Activated T-helper 1 cell treated with anti-CD3 and anti-CD28 coated beads, Interleukin-12 subunit alpha, Interleukin-12 subunit beta, Interleukin-2, Interleukin-4 antibody, amounts not matched to agents 30 ng/mL and 10 ng/mL and 1 ng/mL, durations not matched to agents 14 hours and 24 hours and 36 hours (primary cell): Measurements from ENCODE around the gene FAM124A. TPM values are rescaled to one million over a fixed set of nuclear protein-coding genes. Genes with fewer than 3 reads are reported as not detected.
"Not testable (repeated sequence)": the region's sequence is repeated elsewhere in the genome, so short reads cannot be mapped to it uniquely, and the experiment has no call there.

Experiments
- DNase-seq: peaks from one replicate; pipeline ENCODE4 v3.0.0; 2021; ENCODE audit warnings: low spot score
- H3K27ac Mint-ChIP-seq: one replicate; pipeline ENCODE4 v1.8.0; 2021; ENCODE audit warnings: mild to moderate bottlenecking, mixed read lengths
- H3K27me3 Mint-ChIP-seq: one replicate; pipeline ENCODE4 v1.8.0; 2022; ENCODE audit warnings: mild to moderate bottlenecking, moderate library complexity, mixed read lengths; ENCODE audit not compliant: insufficient read depth
- H3K36me3 Mint-ChIP-seq: one replicate; pipeline ENCODE4 v1.8.0; 2021; ENCODE audit warnings: low read depth, mixed read lengths
- H3K4me1 Mint-ChIP-seq: one replicate; pipeline ENCODE4 v1.8.0; 2021; ENCODE audit warnings: low read depth, mixed read lengths
- H3K4me3 Mint-ChIP-seq: one replicate; pipeline ENCODE4 v1.8.0; 2021; ENCODE audit warnings: mild to moderate bottlenecking, moderate library complexity, mixed read lengths
- H3K9me3 Mint-ChIP-seq: one replicate; pipeline ENCODE4 v1.8.0; 2021; ENCODE audit warnings: mixed read lengths
- intact Hi-C: fragments of 100-400 bp; cut with micrococcal nuclease; formaldehyde crosslinking; loops from one replicate; pipeline ENCODE4 v1.15.1; 2024
- total RNA-seq: library from RNA; stranded (reverse); gene quantifications from 2 replicates; pipeline ENCODE4 v1.2.3, GENCODE V29; 2022

Gene FAM124A
- total RNA-seq, 1 donor from 2014 or later = 0.67 TPM

DNA sequence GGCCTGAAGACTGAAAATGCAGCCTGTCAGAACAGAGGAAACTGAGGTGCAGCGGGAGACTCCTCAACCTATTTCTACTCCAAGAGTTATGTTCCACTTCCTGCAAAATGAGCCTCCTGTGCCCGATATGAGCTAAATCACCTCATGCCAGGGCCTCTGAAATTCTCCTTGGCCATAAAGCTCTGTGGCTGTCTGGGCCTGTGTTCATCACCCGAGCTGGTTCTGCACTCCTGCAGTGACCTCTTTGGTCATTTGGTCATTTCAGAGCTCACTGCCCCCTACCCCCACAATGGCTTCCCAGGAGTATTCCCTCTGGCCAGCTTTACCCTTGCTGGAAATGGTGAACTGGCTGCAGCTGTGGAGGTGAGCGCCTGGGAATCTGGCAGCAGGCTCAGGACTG, 65.6 kb downstream of the FAM124A start:
- Mint-ChIP-seq H3K9me3 (no peaks in the 10 kb centered on the region), H3K36me3 (no peaks in the 10 kb centered on the region), H3K4me1 (peaks cover 20% of the 10 kb centered on the region), H3K27me3 (peaks cover 3% of the 10 kb centered on the region), H3K27ac (no peak overlapping the region), H3K4me3 (no peak overlapping the region)
- DNase-seq = no peak
- intact Hi-C loops = loop anchor here (2.0 to 5.0 kb wide), 2 partner anchors 67 to 510 kb away; no protein-coding TSS in a partner anchor

- DNase-seq, H3K9me3 Mint-ChIP-seq, H3K4me3 Mint-ChIP-seq, H3K27ac Mint-ChIP-seq, H3K27me3 Mint-ChIP-seq, H3K36me3 Mint-ChIP-seq: not testable (repeated sequence)
- peaks cover 19% of the 10 kb centered on the region for H3K4me1 Mint-ChIP-seq
- intact Hi-C loops = loop anchor here (5.0 kb wide), 1 partner anchor 509 kb away; no protein-coding TSS in a partner anchor
Observed at GRCh38 chr13:51288254-51288653, 66.1 kb downstream of the FAM124A start.

GRCh38 chr13:51291341-51291740, 69.1 kb downstream of the FAM124A start:
- Mint-ChIP-seq H3K27me3 (peaks cover 7% of the 10 kb centered on the region), H3K9me3 (no peaks in the 10 kb centered on the region), H3K36me3 (no peaks in the 10 kb centered on the region), H3K4me3 (no peak overlapping the region), H3K4me1 (peaks cover 3% of the 10 kb centered on the region), H3K27ac (no peak overlapping the region)
- intact Hi-C loops = no loop called here
- no peak for DNase-seq

DNA sequence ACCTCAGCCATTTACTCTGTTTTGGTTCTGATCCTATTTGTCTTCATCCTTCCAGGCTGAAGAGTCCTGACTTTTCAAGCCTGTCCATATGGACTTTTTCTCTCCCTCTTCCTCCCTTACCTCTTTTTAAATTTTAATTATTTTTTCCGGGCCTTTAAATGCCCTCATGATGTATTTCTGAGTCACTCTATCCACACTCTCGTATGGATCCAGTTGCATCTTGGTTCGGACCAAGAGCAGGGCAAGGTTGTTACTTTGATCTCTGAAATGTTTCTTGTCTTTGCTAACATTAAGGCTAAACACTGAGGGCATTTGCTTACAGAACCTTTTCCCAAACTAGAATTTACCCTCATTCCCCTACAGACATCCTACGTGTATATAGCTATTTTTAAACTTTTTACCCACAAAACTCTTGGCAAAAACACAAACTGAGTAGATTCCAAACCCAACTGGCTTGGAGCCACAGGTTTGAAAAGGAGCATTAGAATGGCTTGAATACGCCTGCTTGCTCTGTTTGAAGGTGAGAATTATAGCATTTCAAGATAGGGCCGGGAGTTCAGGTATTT, 69.9 kb downstream of the FAM124A start:
- no peak overlapping the region for H3K4me3 Mint-ChIP-seq
- H3K36me3 Mint-ChIP-seq = no peaks in the 10 kb centered on the region
- no peaks in the 10 kb centered on the region for H3K9me3 Mint-ChIP-seq
- no peaks in the 10 kb centered on the region for H3K4me1 Mint-ChIP-seq
- H3K27ac Mint-ChIP-seq = no peak overlapping the region
- peaks cover 7% of the 10 kb centered on the region for H3K27me3 Mint-ChIP-seq
- intact Hi-C loops = no loop called here
- DNase-seq = no peak

- Mint-ChIP-seq H3K36me3 (no peaks in the 10 kb centered on the region), H3K4me1 (no peaks in the 10 kb centered on the region), H3K27ac (no peak overlapping the region), H3K4me3 (no peak overlapping the region), H3K9me3 (no peaks in the 10 kb centered on the region), H3K27me3 (peaks cover 4% of the 10 kb centered on the region)
- intact Hi-C loops = no loop called here
- no peak for DNase-seq
Observed at GRCh38 chr13:51297556-51297955, 75.4 kb downstream of the FAM124A start.

GRCh38 chr13:51298812-51299211, 76.6 kb downstream of the FAM124A start:
- intact Hi-C loops = no loop called here

DNA sequence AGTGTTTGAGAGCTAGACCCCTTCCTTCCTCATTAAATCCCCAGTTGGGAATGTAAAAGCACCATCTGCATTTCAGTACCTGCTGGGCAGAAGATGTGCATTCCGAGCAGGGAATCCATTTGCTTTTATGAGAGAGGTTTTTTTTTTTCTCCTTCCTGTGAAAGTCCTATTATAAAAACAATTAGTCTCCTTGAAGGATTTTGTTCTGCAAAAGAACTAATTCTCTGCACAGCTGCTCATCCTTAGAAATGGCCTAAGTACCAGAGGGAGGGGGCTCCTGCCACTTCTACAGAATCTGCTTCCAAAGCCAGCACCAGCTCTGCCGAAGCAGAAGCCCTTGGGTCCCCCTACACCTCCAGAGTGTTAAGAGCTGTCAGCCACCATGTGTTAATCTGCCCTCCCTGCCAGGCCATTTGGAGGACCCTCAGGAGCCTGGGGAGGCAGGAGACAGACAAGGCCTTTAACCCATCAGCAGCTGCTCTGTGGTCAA, 80.9 kb downstream of the FAM124A start:
- H3K4me3 Mint-ChIP-seq = no peak overlapping the region
- intact Hi-C loops = no loop called here
- no peaks in the 10 kb centered on the region for H3K27me3 Mint-ChIP-seq
- H3K9me3 Mint-ChIP-seq = no peaks in the 10 kb centered on the region
- H3K27ac Mint-ChIP-seq = no peak overlapping the region
- no peaks in the 10 kb centered on the region for H3K4me1 Mint-ChIP-seq
- H3K36me3 Mint-ChIP-seq = no peaks in the 10 kb centered on the region
- no peak for DNase-seq

More at GRCh38 chr13:51298812-51299211, 76.6 kb downstream of the FAM124A start:
- DNase-seq = no peak
- Mint-ChIP-seq H3K36me3 (no peaks in the 10 kb centered on the region), H3K27ac (no peak overlapping the region), H3K9me3 (no peaks in the 10 kb centered on the region), H3K27me3 (peaks cover 2% of the 10 kb centered on the region), H3K4me1 (no peaks in the 10 kb centered on the region), H3K4me3 (no peak overlapping the region)

DNA sequence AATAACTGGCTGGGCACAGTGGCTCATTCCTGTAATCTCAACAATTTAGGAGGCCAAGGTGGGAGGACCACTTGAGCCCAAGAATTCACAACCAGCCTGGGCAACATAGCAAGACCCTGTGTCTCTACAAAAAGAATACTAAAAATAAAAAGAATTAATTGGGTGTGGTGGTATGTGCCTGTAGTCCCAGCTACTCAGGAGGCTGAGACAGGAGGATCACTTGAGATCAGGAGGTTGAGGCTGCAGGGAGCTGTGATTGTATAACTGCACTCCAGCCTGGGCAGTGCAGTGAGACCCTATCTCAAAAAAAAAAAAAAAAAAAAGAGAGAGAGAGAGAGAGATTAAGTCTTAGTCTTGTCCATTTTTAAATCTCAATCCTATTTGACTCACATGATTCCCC, 81.7 kb downstream of the FAM124A start:
- no peaks in the 10 kb centered on the region for H3K36me3 Mint-ChIP-seq
- no peaks in the 10 kb centered on the region for H3K27me3 Mint-ChIP-seq
- no peak overlapping the region for H3K27ac Mint-ChIP-seq
- intact Hi-C loops = no loop called here
- no peaks in the 10 kb centered on the region for H3K4me1 Mint-ChIP-seq
- no peak for DNase-seq
- no peak overlapping the region for H3K4me3 Mint-ChIP-seq
- H3K9me3 Mint-ChIP-seq = no peaks in the 10 kb centered on the region

GRCh38 chr13:51305271-51305967, 83.2 kb downstream of the FAM124A start:
- Mint-ChIP-seq H3K36me3 (no peaks in the 10 kb centered on the region), H3K27ac (no peak overlapping the region), H3K4me3 (no peak overlapping the region), H3K9me3 (no peaks in the 10 kb centered on the region), H3K4me1 (no peaks in the 10 kb centered on the region), H3K27me3 (no peaks in the 10 kb centered on the region)
- intact Hi-C loops = no loop called here
- DNase-seq = no peak

DNA sequence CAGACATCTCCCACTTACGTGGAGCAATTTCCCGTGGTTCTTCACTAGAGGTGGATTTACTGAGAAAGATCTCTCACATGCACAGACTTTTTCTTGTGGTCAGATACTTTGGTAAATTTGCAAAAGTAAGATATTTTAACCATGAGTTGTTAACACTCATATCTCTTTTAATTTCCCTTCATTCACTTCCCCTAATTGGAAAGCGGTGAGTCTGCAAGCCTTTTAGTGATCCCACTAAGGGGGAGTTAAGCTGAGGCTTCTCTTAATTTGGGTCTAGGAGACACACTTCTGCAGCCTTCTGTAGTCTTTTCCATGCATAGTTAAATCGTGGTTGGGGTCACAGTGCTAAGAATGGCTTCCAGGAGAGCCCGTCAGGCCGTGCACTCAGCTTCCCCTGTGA, 86.6 kb downstream of the FAM124A start:
- H3K27me3 Mint-ChIP-seq = peaks cover 3% of the 10 kb centered on the region
- intact Hi-C loops = no loop called here
- no peaks in the 10 kb centered on the region for H3K4me1 Mint-ChIP-seq
- no peak overlapping the region for H3K27ac Mint-ChIP-seq
- no peaks in the 10 kb centered on the region for H3K36me3 Mint-ChIP-seq
- no peak overlapping the region for H3K4me3 Mint-ChIP-seq
- no peak for DNase-seq
- no peaks in the 10 kb centered on the region for H3K9me3 Mint-ChIP-seq

DNA sequence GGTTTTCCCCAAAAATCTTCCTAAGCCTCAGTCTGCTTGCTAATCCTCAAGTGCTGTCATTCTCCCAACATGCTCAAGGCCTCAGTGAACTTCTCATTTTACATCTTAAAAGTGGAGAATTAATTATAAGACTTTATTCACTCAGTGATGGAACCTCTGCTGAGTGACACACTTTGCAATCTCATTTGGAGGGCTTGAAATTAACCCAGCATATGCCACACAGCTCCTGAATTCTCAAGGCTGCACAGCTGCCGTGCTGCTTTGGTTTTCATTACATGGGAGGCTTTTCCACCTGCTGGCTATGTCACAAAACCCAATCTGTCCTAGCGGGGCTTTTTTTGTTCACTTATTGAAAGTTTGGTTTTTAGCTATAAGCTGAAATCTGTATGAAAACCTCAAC, 89.0 kb downstream of the FAM124A start:
- intact Hi-C loops = no loop called here
- no peaks in the 10 kb centered on the region for H3K4me1 Mint-ChIP-seq
- peaks cover 6% of the 10 kb centered on the region for H3K27me3 Mint-ChIP-seq
- no peaks in the 10 kb centered on the region for H3K9me3 Mint-ChIP-seq
- H3K4me3 Mint-ChIP-seq = no peak overlapping the region
- DNase-seq = no peak
- H3K27ac Mint-ChIP-seq = no peak overlapping the region
- H3K36me3 Mint-ChIP-seq = no peaks in the 10 kb centered on the region

GRCh38 chr13:51311957-51312520, 89.8 kb downstream of the FAM124A start:
- Mint-ChIP-seq H3K27ac (no peak overlapping the region), H3K36me3 (no peaks in the 10 kb centered on the region), H3K4me1 (no peaks in the 10 kb centered on the region), H3K4me3 (no peak overlapping the region), H3K27me3 (peaks cover 6% of the 10 kb centered on the region), H3K9me3 (no peaks in the 10 kb centered on the region)
- intact Hi-C loops = no loop called here
- no peak for DNase-seq

GRCh38 chr13:51313619-51314018, 91.4 kb downstream of the FAM124A start:
- Mint-ChIP-seq H3K4me1 (no peaks in the 10 kb centered on the region), H3K27ac (no peak overlapping the region), H3K9me3 (no peaks in the 10 kb centered on the region), H3K4me3 (no peak overlapping the region), H3K36me3 (no peaks in the 10 kb centered on the region), H3K27me3 (peaks cover 6% of the 10 kb centered on the region)
- DNase-seq = no peak
- intact Hi-C loops = no loop called here
